Hypothalamus (tissue), 51 donors: ENCODE results near the gene ZBTB22.

ENCODE experiments used
- DNase-seq, 51 donors: peaks; one replicate each; lab custom pipeline; 2025; lab: John Stamatoyannopoulos, UW

The ZBTB22 gene

GRCh38 chr6:33333666-33334065, 16.1 kb upstream of the ZBTB22 start:
- no peak for DNase-seq

GRCh38 chr6:33330736-33331135, 13.2 kb upstream of the ZBTB22 start:
- DNase-seq = no peak

GRCh38 chr6:33329058-33329457, 11.5 kb upstream of the ZBTB22 start:
- no peak for DNase-seq

GRCh38 chr6:33324125-33324524, 6.6 kb upstream of the ZBTB22 start:
- DNase-seq = no peak

- DNase-seq = peak in 3 of 51 donors; percentile 41 to 46 (median 43)
Observed at GRCh38 chr6:33323623-33323948, 6.0 kb upstream of the ZBTB22 start.

- DNase-seq = no peak
Observed at GRCh38 chr6:33321227-33321626, 3.7 kb upstream of the ZBTB22 start.

GRCh38 chr6:33320315-33321181, 3.0 kb upstream of the ZBTB22 start:
- no peak for DNase-seq

- DNase-seq = no peak
Observed at GRCh38 chr6:33319939-33320314, 2.4 kb upstream of the ZBTB22 start.

GRCh38 chr6:33318426-33319073, 1.0 kb upstream of the ZBTB22 start:
- DNase-seq = no peak

- DNase-seq = peak in 17 of 51 donors; percentile 35 to 81 (median 76)
Observed at GRCh38 chr6:33317419-33317668, 200 bp downstream of the ZBTB22 start.

GRCh38 chr6:33316603-33317418, 733 bp downstream of the ZBTB22 start:
- DNase-seq = no peak

- DNase-seq = peak in 1 of 51 donors; percentile 19
Observed at GRCh38 chr6:33315793-33316602, 1.5 kb downstream of the ZBTB22 start.

- peak in 1 of 51 donors; percentile 6 for DNase-seq
Observed at GRCh38 chr6:33314943-33315792, 2.4 kb downstream of the ZBTB22 start.

GRCh38 chr6:33314515-33314942, 3.0 kb downstream of the ZBTB22 start:
- peak in 21 of 51 donors; percentile 13 to 70 (median 34) for DNase-seq

- peak in 42 of 51 donors; percentile 21 to 84 (median 51) for DNase-seq
Observed at GRCh38 chr6:33313709-33314514, 3.6 kb downstream of the ZBTB22 start, which contains the start of gene TAPBP. TAPBP (minus strand) TSS chr6:33314078; CDS start chr6:33314041, 37 bp downstream.

- DNase-seq = peak in 31 of 51 donors; percentile 23 to 64 (median 48)
Observed at GRCh38 chr6:33313105-33313708, 4.3 kb downstream of the ZBTB22 start.

GRCh38 chr6:33312361-33313104, 5.0 kb downstream of the ZBTB22 start:
- peak in 35 of 51 donors; percentile 13 to 81 (median 47) for DNase-seq
